ACC112 (cell line): Measurements from ENCODE around the gene FXYD7.

Source experiments
- H2AFZ ChIP-seq: fragments of 200-600 bp; sonication (generic); one replicate; pipeline ENCODE4 v1.6.0; 2017; ENCODE audit warnings: antibody characterized with exemption, low read length; ENCODE audit not compliant: unreplicated experiment
- H3K27ac ChIP-seq: fragments of 200-600 bp; sonication (generic); 2 replicates; pipeline ENCODE4 v1.5.1; 2014; ENCODE audit warnings: low read depth, mild to moderate bottlenecking, antibody characterized with exemption, low read length, moderate library complexity
- H3K27me3 ChIP-seq: fragments of 200-600 bp; sonication (generic); 2 replicates; pipeline ENCODE4 v1.6.1; 2014; ENCODE audit warnings: mild to moderate bottlenecking, antibody characterized with exemption, low read length, moderate library complexity, mixed read lengths; ENCODE audit not compliant: insufficient read depth
- H3K36me3 ChIP-seq: fragments of 200-600 bp; sonication (generic); 2 replicates; pipeline ENCODE4 v1.6.1; 2016; ENCODE audit warnings: mild to moderate bottlenecking, antibody characterized with exemption, low read length, moderate library complexity, mixed read lengths; ENCODE audit not compliant: insufficient read depth
- H3K4me1 ChIP-seq: fragments of 200-600 bp; sonication (generic); one replicate; pipeline ENCODE4 v1.6.1; 2016; ENCODE audit warnings: low read length, mixed read lengths; ENCODE audit not compliant: insufficient read depth, unreplicated experiment, control insufficient read depth
- H3K4me3 ChIP-seq: fragments of 200-600 bp; sonication (generic); 2 replicates; pipeline ENCODE4 v1.5.1; 2014; ENCODE audit warnings: mild to moderate bottlenecking, low read depth, low read length
- H3K79me2 ChIP-seq: fragments of 200-600 bp; sonication (generic); one replicate; pipeline ENCODE4 v1.6.0; 2016; ENCODE audit warnings: low read length; ENCODE audit not compliant: control insufficient read depth, unreplicated experiment, insufficient read depth

Gene FXYD7

DNA sequence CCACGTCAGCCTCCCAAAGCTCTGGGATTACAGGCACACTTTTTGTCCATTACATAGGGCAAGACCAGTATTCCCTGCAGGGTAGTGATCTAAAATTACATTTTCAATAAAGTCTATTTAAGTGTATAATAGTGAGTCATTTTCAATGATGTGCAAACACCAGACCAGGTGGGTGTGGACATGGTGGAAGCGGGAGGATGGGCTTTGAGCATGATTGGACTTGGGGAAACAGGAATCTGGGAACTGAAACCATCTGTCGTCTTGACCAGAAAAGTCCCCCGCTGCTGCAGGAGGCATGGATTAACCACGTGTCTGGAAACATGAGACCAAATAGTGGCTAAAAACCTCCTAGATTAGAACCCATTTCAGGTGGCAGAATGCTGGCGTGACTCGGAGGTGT, 22.6 kb upstream of the FXYD7 start:
- Histone ChIP-seq H3K27ac (peak overlapping the region; percentile 67), H3K4me3 (no peak overlapping the region), H2AFZ (no peak overlapping the region), H3K79me2 (no peaks in the 10 kb centered on the region), H3K36me3 (no peaks in the 10 kb centered on the region), H3K4me1 (peaks cover 37% of the 10 kb centered on the region), H3K27me3 (no peaks in the 10 kb centered on the region)

DNA sequence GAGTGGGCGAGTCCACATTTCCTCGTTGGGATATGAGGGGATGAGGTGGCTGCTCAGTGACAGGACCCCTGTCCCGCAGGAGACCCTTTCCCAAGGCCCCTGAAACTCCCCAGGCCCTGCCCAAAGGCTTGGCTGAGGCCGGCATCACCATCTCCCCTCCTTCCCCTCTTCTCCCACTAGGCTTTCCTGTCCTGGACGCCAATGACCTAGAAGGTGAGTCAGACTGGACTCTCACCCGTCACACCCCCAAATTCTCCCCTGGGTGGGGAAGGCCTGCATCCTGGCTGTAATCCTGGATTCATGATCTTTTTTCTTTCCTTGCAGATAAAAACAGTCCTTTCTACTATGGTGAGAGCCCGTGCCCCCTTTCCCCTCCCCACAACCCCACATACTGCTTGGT, 22.2 kb upstream of the FXYD7 start:
- H3K4me1 ChIP-seq = peaks cover 37% of the 10 kb centered on the region
- peak overlapping the region; percentile 67 for H3K27ac ChIP-seq
- no peak overlapping the region for H2AFZ ChIP-seq
- no peak overlapping the region for H3K4me3 ChIP-seq
- H3K36me3 ChIP-seq = no peaks in the 10 kb centered on the region
- no peaks in the 10 kb centered on the region for H3K27me3 ChIP-seq
- H3K79me2 ChIP-seq = no peaks in the 10 kb centered on the region

DNA sequence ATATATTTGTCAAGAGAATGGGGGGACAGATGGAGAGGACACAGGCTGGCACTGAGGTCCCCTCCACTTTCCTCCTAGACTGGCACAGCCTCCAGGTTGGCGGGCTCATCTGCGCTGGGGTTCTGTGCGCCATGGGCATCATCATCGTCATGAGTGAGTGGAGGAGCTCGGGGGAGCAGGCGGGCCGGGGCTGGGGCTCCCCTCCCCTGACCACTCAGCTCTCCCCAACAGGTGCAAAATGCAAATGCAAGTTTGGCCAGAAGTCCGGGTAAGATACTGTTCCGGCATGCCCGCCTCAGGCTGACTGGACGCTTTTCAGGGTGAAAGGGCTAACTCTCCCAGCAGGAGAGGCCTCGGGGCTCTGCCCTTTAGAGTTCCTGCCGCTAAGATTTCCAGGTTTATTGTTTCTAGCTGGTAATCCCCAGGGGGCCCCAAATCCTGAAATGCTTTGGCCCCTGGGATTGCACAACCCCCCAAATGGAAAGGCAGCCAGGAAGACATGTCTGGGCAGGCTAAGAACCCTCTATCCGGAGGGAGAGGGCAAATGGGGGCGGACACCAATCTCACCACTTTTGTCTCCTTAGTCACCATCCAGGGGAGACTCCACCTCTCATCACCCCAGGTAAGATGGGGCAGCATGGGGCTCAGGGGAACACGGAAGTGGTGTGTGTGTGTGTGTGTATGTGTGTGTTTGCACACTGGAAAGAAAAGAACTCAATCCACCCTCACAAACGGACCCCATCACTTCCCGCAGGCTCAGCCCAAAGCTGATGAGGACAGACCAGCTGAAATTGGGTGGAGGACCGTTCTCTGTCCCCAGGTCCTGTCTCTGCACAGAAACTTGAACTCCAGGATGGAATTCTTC, 20.1 kb upstream of the FXYD7 start:
- H2AFZ ChIP-seq = no peak overlapping the region
- H3K4me1 ChIP-seq = peaks cover 37% of the 10 kb centered on the region
- H3K27ac ChIP-seq = peak overlapping the region; percentile 90
- H3K36me3 ChIP-seq = no peaks in the 10 kb centered on the region
- no peaks in the 10 kb centered on the region for H3K79me2 ChIP-seq
- H3K27me3 ChIP-seq = no peaks in the 10 kb centered on the region
- peak overlapping the region; percentile 89 for H3K4me3 ChIP-seq

DNA sequence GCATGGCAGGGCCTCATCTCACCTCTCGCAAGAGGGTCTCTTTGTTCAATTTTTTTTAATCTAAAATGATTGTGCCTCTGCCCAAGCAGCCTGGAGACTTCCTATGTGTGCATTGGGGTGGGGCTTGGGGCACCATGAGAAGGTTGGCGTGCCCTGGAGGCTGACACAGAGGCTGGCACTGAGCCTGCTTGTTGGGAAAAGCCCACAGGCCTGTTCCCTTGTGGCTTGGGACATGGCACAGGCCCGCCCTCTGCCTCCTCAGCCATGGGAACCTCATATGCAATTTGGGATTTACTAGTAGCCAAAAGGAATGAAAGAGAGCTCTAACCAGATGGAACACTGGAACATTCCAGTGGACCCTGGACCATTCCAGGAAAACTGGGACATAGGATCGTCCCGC, 19.5 kb upstream of the FXYD7 start:
- Histone ChIP-seq H3K79me2 (no peaks in the 10 kb centered on the region), H3K4me1 (peaks cover 37% of the 10 kb centered on the region), H3K27me3 (no peaks in the 10 kb centered on the region), H2AFZ (no peak overlapping the region), H3K27ac (peak overlapping the region; percentile 90), H3K36me3 (no peaks in the 10 kb centered on the region), H3K4me3 (peak overlapping the region; percentile 89)

DNA sequence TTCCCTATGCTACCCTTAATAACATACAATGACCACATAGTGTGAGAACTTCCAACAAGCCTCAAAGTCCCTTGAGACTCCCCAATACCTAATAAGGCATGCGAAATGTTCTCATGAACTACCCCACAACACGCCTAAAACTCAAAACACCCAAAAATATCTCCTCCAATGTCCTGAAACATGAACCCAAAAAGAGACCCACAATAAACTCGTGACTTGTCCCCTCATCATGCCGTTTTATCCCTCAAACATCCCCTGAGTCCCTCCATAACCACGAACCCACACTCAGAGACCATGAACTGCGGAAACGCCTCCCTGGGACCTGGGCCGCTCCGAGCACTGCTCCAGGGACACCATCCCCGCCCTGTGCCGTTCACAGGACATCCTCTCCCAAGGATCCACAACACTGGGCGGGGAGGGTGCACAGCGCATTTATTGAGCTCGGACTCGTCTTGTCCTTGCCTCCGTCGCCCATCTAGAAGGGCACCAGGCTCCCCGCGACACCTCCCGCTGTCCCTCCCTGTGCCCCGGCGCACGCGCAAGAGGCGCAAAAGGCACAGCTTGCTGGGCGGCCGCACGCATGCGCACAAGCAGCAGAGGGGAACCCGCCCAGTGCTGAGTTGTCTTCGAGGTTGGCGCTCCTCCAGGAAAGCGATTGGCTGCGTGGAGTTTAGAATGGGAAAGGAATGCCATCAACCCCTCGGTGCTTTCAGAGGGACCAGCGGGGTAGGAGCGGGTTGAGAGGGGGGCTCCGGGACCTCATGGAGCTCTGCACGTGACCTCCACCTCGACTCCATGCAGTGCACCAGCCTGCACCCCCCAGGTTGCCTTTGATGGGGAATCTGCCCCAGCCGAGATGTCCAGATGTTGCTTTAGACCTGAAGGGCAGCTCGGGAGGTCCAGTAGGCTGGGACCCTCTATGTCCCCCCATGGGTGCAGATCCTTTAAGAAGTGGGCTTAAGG, 18.7 kb upstream of the FXYD7 start:
- peak overlapping the region; percentile 89 for H3K4me3 ChIP-seq
- peak overlapping the region; percentile 76 for H2AFZ ChIP-seq
- no peaks in the 10 kb centered on the region for H3K27me3 ChIP-seq
- H3K27ac ChIP-seq = peak overlapping the region; percentile 90
- H3K4me1 ChIP-seq = peaks cover 37% of the 10 kb centered on the region
- H3K79me2 ChIP-seq = no peaks in the 10 kb centered on the region
- H3K36me3 ChIP-seq = no peaks in the 10 kb centered on the region

DNA sequence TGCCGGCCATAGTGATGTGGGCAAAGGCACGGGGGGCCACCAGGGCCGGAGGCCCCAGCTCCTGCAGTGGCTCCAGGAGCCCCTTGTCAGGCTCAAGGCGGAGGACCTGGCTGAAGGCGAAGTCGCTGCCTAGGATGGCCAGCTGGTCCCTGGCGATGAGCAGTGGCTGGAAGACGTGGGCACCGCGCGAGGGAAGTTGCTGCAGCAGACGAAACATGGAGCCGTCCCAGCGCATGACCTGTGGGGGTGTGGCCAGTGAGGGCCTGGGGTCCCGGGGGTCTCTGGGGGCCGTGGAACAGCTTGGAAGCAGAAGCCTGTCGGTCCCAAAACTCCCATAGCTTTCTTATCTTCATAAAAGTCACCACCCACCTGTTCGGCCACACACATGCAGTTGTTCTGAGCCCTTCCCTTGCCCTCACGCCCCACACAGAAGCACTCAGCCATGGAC, 17.8 kb upstream of the FXYD7 start:
- Histone ChIP-seq H3K4me3 (no peak overlapping the region; the same call in 1 of the 2 replicates), H3K27me3 (no peaks in the 10 kb centered on the region), H2AFZ (no peak overlapping the region), H3K36me3 (no peaks in the 10 kb centered on the region), H3K79me2 (no peaks in the 10 kb centered on the region), H3K4me1 (peaks cover 34% of the 10 kb centered on the region), H3K27ac (no peak overlapping the region)

DNA sequence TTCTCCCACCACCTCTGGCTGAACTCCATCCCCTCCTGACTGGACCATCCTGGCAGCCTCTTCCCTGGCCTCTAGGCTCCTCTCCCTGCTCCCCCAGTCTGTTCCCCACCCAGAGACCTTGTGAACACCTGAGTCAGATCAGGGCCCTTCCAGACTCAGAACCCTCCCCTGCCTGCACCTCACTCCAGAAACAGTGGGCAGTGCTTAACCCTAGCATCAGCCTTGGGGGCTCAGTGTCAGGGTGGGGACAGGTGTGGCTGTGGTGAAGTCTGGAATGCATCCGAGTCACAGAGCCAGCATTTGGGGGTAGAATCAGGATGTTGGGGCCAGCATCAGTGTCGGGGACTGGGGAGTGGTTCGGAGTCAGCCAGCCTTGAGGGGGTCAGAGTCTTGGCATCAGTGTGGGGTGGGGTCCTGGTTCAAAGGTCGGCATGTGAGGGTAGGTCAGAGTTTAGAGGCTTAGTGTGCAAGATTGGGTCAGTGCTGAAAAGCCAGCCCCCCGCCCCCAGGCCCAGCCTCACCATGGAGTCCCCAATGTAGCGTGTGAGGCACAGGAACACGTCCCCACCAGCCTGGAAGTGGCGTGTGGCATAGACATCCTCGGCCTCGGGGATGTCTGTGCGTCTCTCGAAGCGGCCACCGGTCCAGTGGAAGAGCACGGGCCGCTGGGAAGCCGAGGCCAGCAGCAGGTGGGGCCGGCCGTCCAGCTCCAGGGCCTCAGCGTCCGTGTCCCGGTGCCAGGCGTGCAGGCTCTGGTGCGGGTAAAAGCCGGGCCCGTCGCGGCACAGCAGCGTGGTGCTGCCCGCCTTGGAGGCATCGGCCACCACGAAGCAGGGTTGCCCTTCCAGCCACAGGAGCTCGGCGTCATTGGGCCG, 17.1 kb upstream of the FXYD7 start:
- no peak overlapping the region for H3K4me3 ChIP-seq
- H3K27ac ChIP-seq = no peak overlapping the region
- H2AFZ ChIP-seq = no peak overlapping the region
- peaks cover 27% of the 10 kb centered on the region for H3K4me1 ChIP-seq
- H3K27me3 ChIP-seq = no peaks in the 10 kb centered on the region
- no peaks in the 10 kb centered on the region for H3K79me2 ChIP-seq
- H3K36me3 ChIP-seq = no peaks in the 10 kb centered on the region

DNA sequence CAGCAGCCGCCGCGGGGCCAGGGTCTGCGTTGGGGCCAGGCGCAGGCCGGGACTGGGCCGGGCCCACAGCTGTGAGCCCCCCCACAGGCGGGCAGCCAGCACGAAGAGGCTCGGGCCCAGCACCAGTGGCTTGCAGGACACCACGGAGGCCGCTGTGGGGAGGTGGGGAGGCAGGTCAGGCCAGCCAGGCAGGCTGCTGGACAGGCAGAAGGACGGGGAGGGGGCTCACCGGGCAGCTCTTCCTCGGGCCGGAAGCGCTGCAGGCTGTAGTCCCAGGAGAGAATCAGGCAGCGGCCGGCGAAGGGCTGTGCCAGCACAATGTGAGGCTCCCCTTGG, 16.5 kb upstream of the FXYD7 start:
- Histone ChIP-seq H3K79me2 (no peaks in the 10 kb centered on the region), H3K27me3 (no peaks in the 10 kb centered on the region), H3K36me3 (no peaks in the 10 kb centered on the region), H3K27ac (no peak overlapping the region), H2AFZ (no peak overlapping the region), H3K4me3 (no peak overlapping the region), H3K4me1 (peaks cover 21% of the 10 kb centered on the region)

DNA sequence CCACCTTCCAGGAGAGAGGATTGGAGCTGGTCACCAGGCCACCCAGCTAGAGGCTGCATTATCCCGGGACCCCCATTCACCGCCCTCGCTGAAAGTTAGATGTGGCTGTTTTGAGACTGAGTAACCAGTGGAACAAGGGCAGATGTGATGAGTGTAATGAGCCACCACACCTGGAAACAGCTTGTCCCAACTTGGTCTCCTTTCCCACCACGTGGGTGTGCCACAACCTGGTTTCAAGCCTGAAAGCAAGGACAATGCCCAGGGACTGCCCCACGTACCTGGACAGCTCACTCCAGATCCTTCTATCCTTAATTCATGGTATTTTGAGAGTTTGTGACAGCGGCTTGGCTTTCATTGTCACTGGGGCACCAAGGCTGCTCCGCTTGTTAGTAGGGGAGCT, 15.2 kb upstream of the FXYD7 start:
- Histone ChIP-seq H3K79me2 (no peaks in the 10 kb centered on the region), H3K4me3 (no peak overlapping the region), H3K4me1 (peaks cover 15% of the 10 kb centered on the region), H2AFZ (no peak overlapping the region), H3K36me3 (no peaks in the 10 kb centered on the region), H3K27ac (no peak overlapping the region), H3K27me3 (no peaks in the 10 kb centered on the region)

DNA sequence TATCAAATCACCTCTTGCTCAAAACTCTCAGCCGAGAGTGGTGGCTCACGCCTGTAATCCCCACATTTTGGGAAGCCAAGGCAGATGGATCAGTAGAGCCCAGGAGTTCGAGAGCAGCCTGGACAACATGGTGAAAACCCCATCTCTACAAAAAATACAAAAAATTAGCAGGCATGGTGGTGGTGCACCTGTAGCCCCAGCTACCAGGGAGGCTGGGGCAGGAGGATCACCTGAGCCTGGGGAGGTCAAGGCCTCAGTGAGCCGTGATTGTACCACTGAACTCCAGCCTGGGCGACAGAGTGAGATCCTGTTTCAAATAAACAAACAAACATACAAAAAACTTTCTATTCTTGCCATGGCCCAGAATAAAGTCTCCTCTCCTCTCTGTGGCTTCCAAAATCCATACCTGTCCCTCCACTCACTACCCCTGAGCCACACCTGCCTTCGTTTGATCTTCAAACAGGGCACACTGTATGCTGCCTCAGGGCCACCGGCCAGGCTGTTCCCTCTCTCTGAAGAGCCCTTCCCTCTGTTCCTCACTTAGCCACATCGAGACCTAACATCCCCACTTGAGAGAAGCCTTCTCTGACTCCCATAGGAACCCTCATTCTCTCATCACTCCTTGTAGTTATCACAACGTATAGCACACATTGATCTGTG, 14.5 kb upstream of the FXYD7 start:
- Histone ChIP-seq H3K79me2 (no peaks in the 10 kb centered on the region), H3K4me1 (peaks cover 9% of the 10 kb centered on the region), H2AFZ (no peak overlapping the region), H3K36me3 (no peaks in the 10 kb centered on the region), H3K27ac (no peak overlapping the region), H3K4me3 (no peak overlapping the region), H3K27me3 (no peaks in the 10 kb centered on the region)
